Measurements from ENCODE around the gene ODAD4. TPM values are rescaled to one million over a fixed set of nuclear protein-coding genes. Genes with fewer than 3 reads are reported as not detected.

The ODAD4 gene
- polyA plus RNA-seq, 4 donors = 5.7 to 7.2 (median 6.3) TPM

DNA sequence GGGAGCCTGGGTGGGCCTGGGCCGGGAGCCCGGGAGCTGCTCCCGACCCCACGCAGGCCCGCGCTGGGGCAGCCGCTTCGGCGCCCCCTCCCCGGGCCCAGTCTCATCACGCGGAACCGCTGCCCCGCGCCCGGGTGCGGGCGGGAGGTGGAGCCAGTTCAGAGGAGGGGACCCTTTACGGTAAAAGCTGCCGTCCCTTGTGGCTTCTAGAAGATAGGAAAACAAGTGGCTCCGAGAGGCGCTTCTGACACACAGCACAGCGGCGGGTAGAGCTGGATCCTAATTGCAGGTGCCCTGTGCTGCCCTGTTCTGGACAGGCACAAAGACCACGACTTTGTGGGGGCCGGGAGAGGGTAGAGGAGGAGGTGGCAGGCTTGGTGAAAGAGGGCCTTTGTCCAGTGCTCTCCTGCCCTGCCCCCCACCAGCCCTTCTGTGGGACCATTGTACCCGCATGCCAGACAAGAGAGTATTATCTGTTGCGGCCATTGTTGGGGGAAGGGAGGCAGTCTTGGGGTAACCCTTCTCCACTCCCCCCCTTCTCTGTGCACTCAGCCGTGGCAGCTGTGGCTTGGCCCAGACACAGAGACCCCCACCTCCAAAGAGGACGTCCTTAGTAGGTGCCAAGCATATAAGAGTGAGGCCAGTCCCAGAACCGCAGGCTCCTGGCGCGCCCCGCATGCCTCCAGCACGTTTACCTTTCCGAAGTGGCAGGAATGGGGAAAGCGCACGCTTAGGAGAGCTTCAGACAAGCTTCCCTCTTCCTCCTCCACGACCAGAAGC lies 36.9 kb downstream of the ODAD4 start:
- DNase-seq (ENCODE audit: low read depth in 4 of 4, low spot score in 3 of 4) = no peak

DNA sequence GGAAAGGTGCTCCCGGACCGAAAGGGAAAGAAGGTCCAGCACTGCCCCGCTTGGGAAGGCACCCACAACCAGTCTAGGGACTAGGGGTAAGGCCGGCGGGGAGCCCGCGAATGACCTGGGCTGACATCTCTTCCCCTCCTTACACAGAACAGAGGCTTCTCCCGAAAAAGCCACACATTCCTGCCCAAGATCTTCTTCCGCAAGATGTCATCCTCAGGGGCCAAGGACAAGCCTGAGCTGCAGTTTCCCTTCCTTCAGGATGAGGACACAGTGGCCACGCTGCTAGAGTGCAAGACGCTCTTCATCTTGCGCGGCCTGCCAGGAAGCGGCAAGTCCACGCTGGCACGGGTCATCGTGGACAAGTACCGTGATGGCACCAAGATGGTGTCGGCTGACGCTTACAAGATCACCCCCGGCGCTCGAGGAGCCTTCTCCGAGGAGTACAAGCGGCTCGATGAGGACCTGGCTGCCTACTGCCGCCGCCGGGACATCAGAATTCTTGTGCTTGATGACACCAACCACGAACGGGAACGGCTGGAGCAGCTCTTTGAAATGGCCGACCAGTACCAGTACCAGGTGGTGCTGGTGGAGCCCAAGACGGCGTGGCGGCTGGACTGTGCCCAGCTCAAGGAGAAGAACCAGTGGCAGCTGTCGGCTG lies 37.6 kb downstream of the ODAD4 start:
- no peak for DNase-seq (ENCODE audit: low read depth in 4 of 4, low spot score in 3 of 4)

DNA sequence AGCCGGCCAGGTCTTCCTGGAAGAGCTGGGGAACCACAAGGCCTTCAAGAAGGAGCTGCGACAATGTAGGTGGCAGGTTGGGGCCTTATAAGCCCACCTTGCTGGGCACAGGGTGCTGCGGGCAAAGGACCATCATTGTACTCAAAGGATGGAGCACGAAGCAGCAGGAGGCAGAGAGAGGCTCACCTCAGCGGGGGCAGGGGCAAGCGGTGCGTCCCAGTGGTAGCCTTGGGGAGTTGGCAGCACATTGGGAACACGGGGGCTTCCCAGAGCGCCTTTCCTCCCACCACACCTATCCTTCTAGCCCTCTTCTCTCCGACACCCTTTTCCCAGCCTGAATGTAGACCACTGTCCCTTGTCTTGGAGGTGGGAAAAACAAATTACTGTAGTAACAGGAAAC lies 38.3 kb downstream of the ODAD4 start:
- DNase-seq (ENCODE audit: low read depth in 4 of 4, low spot score in 3 of 4) = no peak

DNA sequence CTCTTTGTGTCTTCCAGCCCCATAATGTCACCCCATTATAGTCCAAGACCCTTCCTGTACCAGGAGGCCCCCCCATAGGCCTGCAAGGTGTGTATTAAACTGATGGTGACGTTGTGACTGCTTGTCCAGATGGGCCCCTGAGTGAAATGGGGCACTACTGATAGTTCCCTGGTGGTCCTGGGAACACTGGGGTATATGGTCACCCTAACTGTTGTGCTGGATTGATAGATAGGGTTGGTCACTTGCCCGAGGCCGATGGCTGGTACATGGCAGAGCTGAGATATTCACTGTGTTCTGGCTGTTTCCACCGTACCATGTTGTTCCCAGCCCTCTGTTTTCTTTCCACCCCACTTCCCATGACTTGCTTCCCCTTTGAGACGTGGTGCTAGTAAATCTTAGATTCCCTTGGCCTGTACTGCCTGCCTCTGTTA lies 40.5 kb downstream of the ODAD4 start:
- no peak for DNase-seq (ENCODE audit: low read depth in 4 of 4, low spot score in 3 of 4)

DNA sequence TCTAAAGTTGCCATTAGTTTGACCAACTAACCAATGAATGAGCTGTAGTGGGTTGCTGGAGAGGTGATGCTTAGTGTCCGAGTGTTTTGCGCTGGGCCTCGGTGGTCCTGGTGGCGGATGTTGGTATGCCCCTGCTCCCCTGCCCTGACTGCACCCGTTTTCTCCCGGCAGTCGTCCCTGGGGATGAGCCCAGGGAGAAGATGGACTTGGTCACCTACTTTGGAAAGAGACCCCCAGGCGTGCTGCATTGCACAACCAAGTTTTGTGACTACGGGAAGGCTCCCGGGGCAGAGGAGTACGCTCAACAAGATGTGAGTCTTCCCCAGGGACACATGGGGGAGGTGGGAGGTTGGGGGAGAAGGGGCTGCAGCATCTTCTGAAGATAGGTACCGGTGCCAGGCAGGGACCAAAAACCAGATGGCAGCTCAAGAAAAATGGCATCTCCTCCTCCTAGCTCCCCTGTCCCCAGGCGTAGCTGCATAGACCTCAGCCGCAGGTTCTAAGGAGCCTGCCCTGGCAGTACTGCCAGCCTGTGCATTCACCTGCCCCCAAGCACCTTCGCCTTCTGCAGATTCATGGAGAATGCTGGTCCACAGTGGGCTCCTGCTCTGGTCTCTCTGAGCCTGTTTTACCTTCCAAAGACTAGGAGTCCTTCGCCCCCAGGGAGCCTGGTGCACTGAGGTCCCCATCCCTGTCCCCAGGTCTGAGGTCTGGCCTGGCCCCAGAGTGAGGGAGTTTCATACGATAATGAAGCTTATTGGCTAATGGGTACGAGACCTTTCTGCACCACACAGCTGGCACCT lies 41.5 kb downstream of the ODAD4 start:
- no peak for DNase-seq (ENCODE audit: low read depth in 4 of 4, low spot score in 3 of 4)

DNA sequence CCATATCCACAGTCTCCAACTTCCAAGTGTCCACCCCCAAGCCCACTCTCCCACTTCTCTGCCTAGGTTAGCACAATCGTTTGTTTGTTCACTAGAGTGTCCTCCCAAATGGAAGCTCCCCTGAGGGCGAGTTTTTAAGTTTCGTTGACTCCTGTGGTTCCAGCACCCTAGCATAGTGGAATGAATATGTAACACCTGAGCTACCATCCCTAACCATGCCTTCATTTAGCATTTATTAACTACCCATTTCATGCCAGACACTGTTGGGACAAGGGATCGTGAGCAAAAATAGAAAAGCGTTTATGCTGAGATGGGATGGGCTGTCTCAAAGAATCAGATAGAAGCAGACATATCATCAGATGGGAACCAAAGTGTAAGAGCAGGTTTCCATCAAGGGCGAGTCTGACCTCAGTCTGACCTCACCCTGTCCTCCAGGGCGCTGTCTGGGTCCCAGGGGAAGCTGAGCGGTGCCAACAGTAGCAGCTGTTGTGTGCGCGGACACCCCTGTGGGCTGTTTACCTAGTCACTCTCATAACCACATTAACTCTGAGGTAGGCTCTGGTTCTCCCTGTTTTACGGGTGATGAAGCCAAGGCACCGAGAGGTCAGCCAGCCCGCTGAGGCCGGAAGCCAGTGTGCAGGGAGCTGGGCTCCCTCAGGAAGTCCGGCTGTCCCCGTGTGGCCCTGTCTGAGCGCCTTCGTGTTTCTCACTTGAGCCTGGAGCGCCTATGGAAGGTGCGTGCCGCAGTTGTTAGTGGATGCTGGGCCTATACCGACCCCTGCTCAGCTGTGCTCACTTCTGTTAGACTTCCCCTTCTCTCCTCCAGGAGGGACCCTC lies 42.4 kb downstream of the ODAD4 start:
- no peak for DNase-seq (ENCODE audit: low read depth in 4 of 4, low spot score in 3 of 4)

DNA sequence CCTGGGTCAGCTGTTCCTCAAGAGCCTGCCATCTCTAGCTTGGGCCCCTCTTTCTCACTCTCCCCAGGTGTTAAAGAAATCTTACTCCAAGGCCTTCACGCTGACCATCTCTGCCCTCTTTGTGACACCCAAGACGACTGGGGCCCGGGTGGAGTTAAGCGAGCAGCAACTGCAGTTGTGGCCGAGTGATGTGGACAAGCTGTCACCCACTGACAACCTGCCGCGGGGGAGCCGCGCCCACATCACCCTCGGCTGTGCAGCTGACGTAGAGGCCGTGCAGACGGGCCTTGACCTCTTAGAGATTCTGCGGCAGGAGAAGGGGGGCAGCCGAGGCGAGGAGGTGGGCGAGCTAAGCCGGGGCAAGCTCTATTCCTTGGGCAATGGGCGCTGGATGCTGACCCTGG lies 43.0 kb downstream of the ODAD4 start:
- DNase-seq (ENCODE audit: low read depth in 4 of 4, low spot score in 3 of 4) = no peak

DNA sequence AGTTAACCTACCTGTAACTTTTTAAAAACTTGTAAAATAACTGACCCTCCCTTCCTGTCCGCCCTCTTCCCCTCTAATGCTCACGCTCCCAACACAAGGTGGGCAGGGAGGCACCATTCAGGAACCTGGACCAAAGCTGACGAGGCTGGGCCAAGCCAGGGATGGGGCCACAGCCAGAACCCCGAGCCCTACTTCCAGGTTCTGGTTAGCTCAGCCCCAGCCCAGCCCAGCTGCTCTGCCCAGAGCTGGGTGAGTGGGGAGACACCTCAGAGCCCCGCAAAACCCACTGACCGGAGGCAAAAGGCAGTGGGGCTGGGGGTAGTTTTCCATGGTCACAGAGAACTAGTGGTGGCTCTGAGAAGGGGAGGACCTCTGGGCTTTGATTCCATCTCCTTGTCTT lies 43.6 kb downstream of the ODAD4 start:
- no peak for DNase-seq (ENCODE audit: low read depth in 4 of 4, low spot score in 3 of 4)

DNA sequence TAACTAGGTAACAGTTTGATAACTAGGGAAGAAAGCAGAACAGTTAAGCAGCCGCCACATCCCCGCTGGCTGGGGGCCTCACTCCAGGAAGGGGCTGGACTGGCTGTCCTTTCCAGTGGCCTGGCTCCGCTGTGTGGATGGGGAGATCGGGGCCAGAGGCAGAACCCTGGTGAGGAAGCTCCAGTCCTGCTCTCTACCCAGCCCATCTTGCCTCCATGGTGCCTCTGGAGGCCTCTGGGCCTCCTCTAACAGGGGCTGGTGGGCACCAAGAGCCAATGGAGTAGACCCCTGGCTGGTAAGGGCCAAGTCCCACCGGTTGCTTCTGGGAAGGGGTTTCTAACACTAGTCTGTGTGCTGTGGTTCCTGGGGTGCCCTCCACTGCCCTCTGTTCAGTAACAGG lies 44.2 kb downstream of the ODAD4 start:
- DNase-seq (ENCODE audit: low read depth in 4 of 4, low spot score in 3 of 4) = no peak

DNA sequence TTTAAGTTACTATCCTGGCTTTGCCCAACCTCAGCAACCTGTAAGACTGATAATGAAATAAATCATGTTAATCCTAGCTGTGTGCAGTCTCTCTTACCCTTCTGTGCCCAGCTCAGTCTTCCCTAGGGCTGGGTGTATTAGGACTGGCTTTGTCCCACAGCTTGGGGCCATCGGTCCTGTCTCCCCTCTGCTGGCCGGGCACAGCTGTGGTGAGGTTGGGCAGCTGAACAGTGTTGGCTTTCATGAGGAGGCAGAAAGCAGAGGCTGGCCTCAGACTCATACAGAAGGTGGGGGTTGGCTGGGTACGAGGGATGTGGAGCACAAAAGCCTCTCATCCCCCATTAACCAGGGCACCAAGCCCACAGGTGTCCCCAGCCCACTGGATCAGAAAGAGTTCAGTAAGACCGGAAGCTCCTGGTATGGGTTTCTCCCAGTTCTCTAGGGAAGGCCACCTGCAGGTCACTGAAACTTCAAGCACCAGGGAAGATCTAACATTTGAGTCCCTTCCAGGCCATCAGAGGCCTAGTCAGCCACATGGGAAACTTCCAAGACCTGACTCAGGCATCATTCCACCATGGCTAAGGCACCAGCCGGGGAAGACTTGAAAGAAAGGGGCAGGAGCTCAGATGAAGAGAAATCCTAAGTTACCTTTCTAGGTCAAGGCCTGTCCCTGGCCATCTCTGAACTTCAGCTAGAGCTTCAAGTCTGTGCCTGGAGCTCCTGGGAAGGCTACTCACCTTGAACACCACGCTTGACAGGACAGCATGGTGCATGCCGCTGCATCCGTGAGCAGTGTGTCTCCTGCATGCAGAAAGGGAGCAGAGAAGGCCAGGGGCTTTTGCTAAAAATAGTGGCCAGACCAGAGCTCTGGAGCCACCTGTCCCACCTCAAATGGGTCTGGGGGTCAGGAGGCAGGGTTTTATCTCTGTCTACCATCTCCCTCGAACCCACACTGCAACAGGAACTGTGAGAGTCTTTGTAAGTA lies 45.0 kb downstream of the ODAD4 start:
- no peak for DNase-seq (ENCODE audit: low read depth in 4 of 4, low spot score in 3 of 4)

DNA sequence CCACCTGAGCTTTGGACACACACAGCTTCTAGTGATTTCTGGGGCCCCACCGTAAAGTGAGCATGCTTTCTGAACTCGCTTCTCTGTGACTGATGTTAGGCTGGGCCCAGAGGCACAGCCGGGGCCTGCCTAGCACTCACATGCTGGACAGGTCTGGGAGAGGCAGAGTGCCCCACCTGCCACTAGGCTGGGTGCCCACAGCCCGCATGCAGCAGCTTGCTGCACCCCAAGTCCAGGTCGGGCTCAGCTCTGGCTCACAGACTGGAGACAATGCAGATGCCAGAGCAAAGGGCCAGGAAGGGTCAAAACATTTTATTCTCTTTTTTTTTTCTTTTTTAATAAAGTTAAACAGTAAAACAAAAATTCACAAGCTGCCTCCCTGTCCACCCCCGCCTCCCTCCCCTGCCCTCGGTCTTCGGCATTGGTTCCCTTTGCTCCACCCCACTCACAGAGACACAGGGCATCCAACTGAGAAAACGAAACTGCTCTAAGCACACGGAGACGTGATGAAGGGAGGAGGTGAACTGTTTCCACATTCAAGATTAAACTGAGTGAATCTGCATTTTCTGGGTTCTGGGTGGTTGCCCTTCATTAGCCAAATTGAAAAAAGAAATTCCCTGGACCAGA lies 45.8 kb downstream of the ODAD4 start:
- no peak for DNase-seq (ENCODE audit: low read depth in 4 of 4, low spot score in 3 of 4)

DNA sequence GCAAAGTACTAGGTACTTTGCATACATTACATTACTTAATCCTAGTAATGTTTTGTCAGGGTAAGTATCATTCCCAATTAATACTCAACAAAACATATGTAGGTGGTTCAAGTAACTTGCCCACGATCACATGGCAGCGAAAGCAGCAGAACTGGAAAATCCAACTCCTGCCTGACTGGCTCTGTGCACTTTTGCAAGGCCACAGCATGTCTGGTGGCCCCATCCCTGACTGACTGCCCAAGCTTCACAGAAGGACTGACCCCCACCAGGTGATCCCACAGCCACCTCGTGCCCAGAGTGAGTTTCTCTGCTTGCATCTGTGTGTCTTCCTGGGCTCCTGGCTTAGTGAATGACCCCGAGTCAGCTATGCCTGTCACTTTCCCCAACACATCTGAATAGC lies 47.6 kb downstream of the ODAD4 start:
- DNase-seq (ENCODE audit: low read depth in 4 of 4, low spot score in 3 of 4) = no peak

DNA sequence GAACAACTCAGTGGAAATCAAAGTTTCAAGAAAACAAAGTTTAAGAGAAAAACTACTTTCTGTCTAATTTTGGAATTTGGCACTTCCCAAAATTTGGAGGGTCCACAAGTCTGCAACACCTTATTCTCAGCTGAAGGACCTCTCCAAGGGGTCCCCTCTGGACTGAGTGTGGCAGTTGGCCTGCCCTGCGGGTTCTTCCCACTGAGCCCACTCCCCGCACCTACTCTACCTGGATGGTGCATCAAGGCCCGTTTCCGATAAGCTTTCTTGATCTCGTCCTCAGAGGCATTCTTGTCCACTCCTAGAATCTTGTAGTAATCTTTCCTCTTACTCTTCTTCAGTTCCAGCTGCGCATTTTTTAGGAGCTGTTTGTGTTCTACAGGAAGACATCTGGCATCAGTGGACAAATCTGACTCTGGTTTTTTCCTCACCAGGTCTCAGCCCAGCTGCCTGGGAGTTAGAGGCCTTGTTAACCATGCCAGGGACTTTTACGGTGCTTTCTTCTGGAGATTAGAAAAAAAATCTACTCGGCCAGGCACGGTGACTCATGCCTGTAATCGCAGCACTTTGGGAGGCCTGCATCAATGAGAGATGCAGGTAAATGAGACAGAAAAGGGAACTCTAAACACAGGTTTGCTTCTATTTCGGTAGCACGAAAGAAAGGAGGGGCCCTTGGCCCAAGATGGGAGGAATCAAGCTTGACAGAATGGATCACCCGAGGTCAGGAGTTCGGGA lies 51.8 kb downstream of the ODAD4 start:
- no peak for DNase-seq (ENCODE audit: low read depth in 4 of 4, low spot score in 3 of 4)

DNA sequence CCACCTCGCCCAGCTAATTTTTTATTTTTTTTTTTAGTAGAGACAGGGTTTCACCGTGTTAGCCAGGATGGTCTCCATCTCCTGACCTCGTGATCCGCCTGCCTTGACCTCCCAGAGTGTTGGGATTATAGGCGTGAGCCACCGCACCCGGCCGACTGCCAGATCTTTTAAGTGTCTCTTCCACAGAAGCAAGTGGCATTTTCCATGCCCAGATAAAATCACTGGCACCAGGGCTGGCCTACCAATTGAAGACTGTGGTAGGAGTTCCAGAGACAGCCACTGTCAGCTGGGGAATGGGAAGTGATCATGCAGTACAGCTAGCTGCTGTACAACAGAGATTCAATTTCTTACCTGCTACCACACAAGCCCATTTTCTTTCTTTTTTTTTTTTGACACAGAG lies 54.0 kb downstream of the ODAD4 start:
- DNase-seq (ENCODE audit: low read depth in 4 of 4, low spot score in 3 of 4) = no peak

DNA sequence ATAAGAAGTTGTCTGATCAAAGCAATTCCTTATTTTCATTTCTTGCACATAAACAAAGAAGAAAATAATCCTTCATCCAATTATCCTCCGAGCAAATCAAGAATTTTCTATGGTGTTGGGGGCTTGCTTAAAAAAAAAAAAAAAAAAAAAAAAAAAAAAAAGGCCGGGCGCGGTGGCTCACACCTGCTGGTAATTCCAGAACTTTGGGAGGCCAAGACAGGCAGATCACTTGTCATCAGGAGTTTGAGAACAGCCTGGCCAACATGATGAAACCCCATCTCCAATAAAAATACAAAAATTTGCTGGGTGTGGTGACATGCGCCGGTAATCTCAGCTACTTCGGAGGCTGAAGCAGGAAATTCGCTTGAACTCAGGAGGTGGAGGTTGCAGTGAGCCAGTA lies 55.5 kb downstream of the ODAD4 start:
- DNase-seq (ENCODE audit: low read depth in 4 of 4, low spot score in 3 of 4) = no peak

DNA sequence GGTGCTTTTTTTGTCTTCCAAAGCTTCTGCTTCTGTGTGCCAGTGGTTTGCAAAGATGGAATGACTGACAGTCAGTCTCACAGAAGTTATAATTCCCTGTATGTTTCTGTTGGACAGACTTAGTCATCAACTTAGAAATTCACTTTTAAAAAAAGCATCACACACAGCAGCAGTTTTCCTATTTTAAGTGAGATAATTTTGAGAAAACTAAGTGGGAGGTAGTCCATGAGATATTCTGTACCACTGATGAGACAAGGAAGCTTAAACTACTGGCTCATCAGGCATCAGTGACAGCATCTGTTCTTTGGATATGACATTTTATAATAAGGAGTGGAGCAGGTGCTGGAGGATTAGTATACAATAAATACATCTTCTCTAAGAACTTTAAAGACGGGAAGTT lies 56.2 kb downstream of the ODAD4 start:
- no peak for DNase-seq (ENCODE audit: low read depth in 4 of 4, low spot score in 3 of 4)

DNA sequence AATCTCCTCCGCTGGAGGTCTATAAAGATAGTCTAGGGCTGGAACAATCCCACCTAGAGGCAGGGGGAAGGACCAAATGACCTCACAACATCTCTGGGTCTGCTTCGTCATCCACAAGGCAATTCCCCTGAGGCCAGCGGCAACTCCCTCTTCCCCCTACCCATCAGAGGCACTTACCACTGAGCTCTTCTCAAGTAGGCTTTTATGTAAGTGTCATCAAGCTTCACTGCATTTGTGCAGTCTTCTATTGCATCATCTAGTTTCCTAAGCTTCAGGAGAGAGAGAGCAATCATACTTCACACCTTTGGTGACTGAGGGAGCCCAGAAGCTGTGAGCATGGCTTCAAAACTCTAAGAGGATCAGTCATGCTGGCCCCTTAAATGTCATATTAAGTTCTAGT lies 57.2 kb downstream of the ODAD4 start:
- no peak for DNase-seq (ENCODE audit: low read depth in 4 of 4, low spot score in 3 of 4)

DNA sequence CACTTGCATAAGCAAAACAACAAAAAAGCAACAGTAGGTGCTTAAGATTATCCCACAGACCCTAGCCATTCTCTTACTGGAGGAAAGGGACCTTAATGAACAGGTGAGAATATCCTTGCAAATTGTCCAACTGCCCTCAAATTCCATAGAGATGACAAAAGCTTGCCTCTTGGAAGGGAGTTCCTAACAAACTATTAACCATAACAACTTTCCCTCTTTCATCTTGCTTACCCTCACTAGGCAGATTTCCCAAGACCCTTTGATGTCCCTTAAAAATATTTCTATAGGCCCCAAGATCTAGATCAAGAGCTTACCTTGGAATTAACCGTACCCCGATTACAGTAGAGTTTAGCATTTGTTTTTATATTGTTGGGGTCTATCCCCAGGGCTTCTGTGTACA lies 58.0 kb downstream of the ODAD4 start:
- DNase-seq (ENCODE audit: low read depth in 4 of 4, low spot score in 3 of 4) = no peak
